Caco-2 (cell line): Measurements from ENCODE around the gene ZCCHC2. TPM values are rescaled to one million over a fixed set of nuclear protein-coding genes. Genes with fewer than 3 reads are reported as not detected.

ENCODE experiments used
- BruUV-seq: library from RNA; stranded (reverse); fragments of 400-500 nt; replicated peaks from 2 replicates; lab custom pipeline; 2021; lab: Mats Ljungman, UMichigan
- CTCF ChIA-PET: fragments of 300-600 bp; sonication (Branson Sonifier 250); formaldehyde crosslinking; loops from one replicate; lab custom pipeline; 2022; ENCODE audit warnings: antibody characterized with exemption; lab: Charles Lee
- POLR2A ChIA-PET: fragments of 300-600 bp; sonication (Branson Sonifier 250); formaldehyde crosslinking; loops from one replicate; lab custom pipeline; 2022; ENCODE audit warnings: antibody characterized with exemption; lab: Charles Lee
- DNase-seq, 2 experiments: peaks; one replicate each; pipeline versions ENCODE4 v3.0.0 to v3.0.0-alpha.2; 2020 to 2022
- H3K27me3 ChIP-seq: replicated peaks from 2 replicates; pipeline ENCODE4 v1.6.0; 2011; ENCODE audit warnings: low read length; ENCODE audit not compliant: control insufficient read depth, insufficient read depth
- H3K36me3 ChIP-seq: 2 replicates; pipeline ENCODE4 v1.5.1; 2011; ENCODE audit warnings: low read length; ENCODE audit not compliant: control insufficient read depth, insufficient read depth
- H3K4me1 ChIP-seq: fragments of 250-450 bp; sonication (Bioruptor Pico); 2 replicates; pipeline ENCODE4 v1.5.1; 2020; ENCODE audit warnings: mild to moderate bottlenecking
- H3K4me3 ChIP-seq: 2 replicates; pipeline ENCODE4 v1.5.1; 2011; ENCODE audit warnings: low read depth, mild to moderate bottlenecking, control low read depth, low read length
- H3K9me3 ChIP-seq: fragments of 250-450 bp; sonication (Bioruptor Pico); 2 replicates; pipeline ENCODE4 v1.5.1; 2020; ENCODE audit warnings: mild to moderate bottlenecking, moderate library complexity
- H3K27ac Mint-ChIP-seq: one replicate; pipeline ENCODE4 v1.8.0; 2022; ENCODE audit warnings: mixed read lengths; ENCODE audit not compliant: unreplicated experiment
- H3K27me3 Mint-ChIP-seq: one replicate; pipeline ENCODE4 v1.8.0; 2022; ENCODE audit warnings: mixed read lengths; ENCODE audit not compliant: insufficient read depth, unreplicated experiment
- H3K36me3 Mint-ChIP-seq: one replicate; pipeline ENCODE4 v1.8.0; 2022; ENCODE audit warnings: mild to moderate bottlenecking, mixed read lengths; ENCODE audit not compliant: insufficient read depth, unreplicated experiment
- H3K4me1 Mint-ChIP-seq: one replicate; pipeline ENCODE4 v1.8.0; 2022; ENCODE audit warnings: low read depth, mixed read lengths; ENCODE audit not compliant: unreplicated experiment
- H3K4me3 Mint-ChIP-seq: one replicate; pipeline ENCODE4 v1.8.0; 2022; ENCODE audit warnings: mild to moderate bottlenecking, moderate library complexity, mixed read lengths; ENCODE audit not compliant: unreplicated experiment
- H3K9me3 Mint-ChIP-seq: one replicate; pipeline ENCODE4 v1.8.0; 2022; ENCODE audit warnings: mixed read lengths; ENCODE audit not compliant: unreplicated experiment
- CTCF ChIP-seq, 2 experiments: fragments of 200-600 bp in 1 of 2; IDR thresholded peaks; 1 replicate in 1 of 2; 2 replicates in 1 of 2; pipeline versions ENCODE4 v1.5.1 to v1.8.0; 2011 to 2022; ENCODE audit warnings: antibody characterized with exemption in 1 of 2, control low read depth in 1 of 2, inconsistent platforms in 1 of 2, low read depth in 1 of 2, low read length in 1 of 2, mild to moderate bottlenecking in 1 of 2, moderate library complexity in 1 of 2; ENCODE audit not compliant: insufficient read depth in 1 of 2, severe bottlenecking in 1 of 2, unreplicated experiment in 1 of 2
- intact Hi-C: fragments of 100-400 bp; cut with micrococcal nuclease; formaldehyde crosslinking; loops from one replicate; pipeline ENCODE4 v1.10.0; 2022; ENCODE audit not compliant: unreplicated experiment
- total RNA-seq: library from RNA; stranded (reverse); gene quantifications from 2 replicates; pipeline ENCODE4 v1.2.3, GENCODE V29; 2022

ZCCHC2 gene
- total RNA-seq, 1 experiment from 2014 or later: 6.9 TPM

- no peak overlapping the region for H3K4me3 Mint-ChIP-seq
- H3K9me3 Mint-ChIP-seq: peaks cover 9% of the 10 kb centered on the region
- Histone ChIP-seq H3K4me1 (no peaks in the 10 kb centered on the region), H3K36me3 (no peaks in the 10 kb centered on the region), H3K27me3 (no peaks in the 10 kb centered on the region), H3K9me3 (no peaks in the 10 kb centered on the region), H3K4me3 (no peak overlapping the region)
- no peaks in the 10 kb centered on the region for H3K4me1 Mint-ChIP-seq
- intact Hi-C loops: no loop called here
- CTCF ChIA-PET: no interaction called here
- no peak for TF ChIP-seq CTCF (IDR thresholded peaks at IDR 0.05; ENCODE audit: insufficient read depth in 1 of 2, low read depth in 1 of 2, low read length in 1 of 2, severe bottlenecking in 1 of 2, unreplicated experiment in 1 of 2)
- no peak overlapping the region for H3K27ac Mint-ChIP-seq
- no peaks in the 10 kb centered on the region for H3K36me3 Mint-ChIP-seq
- POLR2A ChIA-PET: no interaction called here
- H3K27me3 Mint-ChIP-seq: no peaks in the 10 kb centered on the region
- DNase-seq: no peak
- no TSS peak for BruUV-seq
Observed at GRCh38 chr18:62484941-62485340, 37.9 kb upstream of the ZCCHC2 start.

GRCh38 chr18:62485684-62486083 lies 37.1 kb upstream of the ZCCHC2 start:
- BruUV-seq: no TSS peak
- no peaks in the 10 kb centered on the region for H3K4me1 ChIP-seq
- TF ChIP-seq CTCF (IDR thresholded peaks at IDR 0.05; ENCODE audit: insufficient read depth in 1 of 2, low read depth in 1 of 2, low read length in 1 of 2, severe bottlenecking in 1 of 2, unreplicated experiment in 1 of 2): no peak
- H3K36me3 ChIP-seq: no peaks in the 10 kb centered on the region
- H3K4me3 Mint-ChIP-seq: no peak overlapping the region
- H3K9me3 ChIP-seq: no peaks in the 10 kb centered on the region
- H3K4me3 ChIP-seq: no peak overlapping the region
- H3K36me3 Mint-ChIP-seq: no peaks in the 10 kb centered on the region
- H3K27me3 Mint-ChIP-seq: no peaks in the 10 kb centered on the region
- H3K27ac Mint-ChIP-seq: no peak overlapping the region
- CTCF ChIA-PET: no interaction called here
- peaks cover 9% of the 10 kb centered on the region for H3K9me3 Mint-ChIP-seq
- H3K27me3 ChIP-seq: no peaks in the 10 kb centered on the region
- intact Hi-C loops: no loop called here
- DNase-seq: no peak
- POLR2A ChIA-PET: no interaction called here
- no peaks in the 10 kb centered on the region for H3K4me1 Mint-ChIP-seq

DNA sequence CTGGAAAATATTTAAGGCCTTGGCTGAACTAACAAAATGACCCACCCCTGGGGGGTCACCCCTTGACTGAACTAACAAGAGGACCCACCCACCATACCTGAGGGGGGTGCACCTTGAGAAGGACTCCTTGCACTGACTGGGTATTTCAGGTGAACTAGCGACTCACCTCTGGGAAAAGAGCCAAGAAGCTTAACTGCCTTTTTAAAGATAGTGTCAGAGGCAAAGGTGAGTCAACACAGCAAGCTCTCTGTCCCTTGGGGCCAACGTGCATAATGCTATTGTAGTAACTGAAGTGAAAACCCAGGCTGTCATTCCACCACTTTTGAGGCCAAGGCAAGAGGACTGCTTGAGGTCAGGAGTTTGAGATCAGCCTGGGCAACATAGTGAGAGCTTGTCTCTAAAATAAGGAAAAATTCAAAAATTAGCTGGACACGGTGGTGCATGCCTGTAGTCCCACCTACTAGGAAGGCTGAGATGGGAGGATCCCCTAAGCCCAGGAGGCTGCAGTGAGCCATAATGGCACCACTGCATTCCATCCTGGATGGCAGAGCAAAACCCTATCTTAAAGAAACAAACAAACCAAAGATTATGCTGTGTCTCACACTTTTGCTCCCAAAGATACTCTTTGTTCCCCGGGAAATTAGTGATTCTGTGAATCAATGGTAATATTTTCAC lies 36.4 kb upstream of the ZCCHC2 start:
- TF ChIP-seq CTCF (IDR thresholded peaks at IDR 0.05; ENCODE audit: insufficient read depth in 1 of 2, low read depth in 1 of 2, low read length in 1 of 2, severe bottlenecking in 1 of 2, unreplicated experiment in 1 of 2): no peak
- peaks cover 2% of the 10 kb centered on the region for H3K9me3 Mint-ChIP-seq
- DNase-seq: no peak
- no peak overlapping the region for H3K27ac Mint-ChIP-seq
- Histone ChIP-seq H3K36me3 (no peaks in the 10 kb centered on the region), H3K4me3 (no peak overlapping the region), H3K27me3 (no peaks in the 10 kb centered on the region), H3K9me3 (no peaks in the 10 kb centered on the region), H3K4me1 (no peaks in the 10 kb centered on the region)
- POLR2A ChIA-PET: no interaction called here
- intact Hi-C loops: no loop called here
- H3K4me1 Mint-ChIP-seq: no peaks in the 10 kb centered on the region
- no TSS peak for BruUV-seq
- no peak overlapping the region for H3K4me3 Mint-ChIP-seq
- no peaks in the 10 kb centered on the region for H3K36me3 Mint-ChIP-seq
- H3K27me3 Mint-ChIP-seq: no peaks in the 10 kb centered on the region
- CTCF ChIA-PET: no interaction called here
